ENCODE data around the gene DNAI1. TPM values are rescaled to one million over a fixed set of nuclear protein-coding genes. Genes with fewer than 3 reads are reported as not detected.

Gene DNAI1
- total RNA-seq, 1 donor from 2014 or later: 1.5 TPM

DNA sequence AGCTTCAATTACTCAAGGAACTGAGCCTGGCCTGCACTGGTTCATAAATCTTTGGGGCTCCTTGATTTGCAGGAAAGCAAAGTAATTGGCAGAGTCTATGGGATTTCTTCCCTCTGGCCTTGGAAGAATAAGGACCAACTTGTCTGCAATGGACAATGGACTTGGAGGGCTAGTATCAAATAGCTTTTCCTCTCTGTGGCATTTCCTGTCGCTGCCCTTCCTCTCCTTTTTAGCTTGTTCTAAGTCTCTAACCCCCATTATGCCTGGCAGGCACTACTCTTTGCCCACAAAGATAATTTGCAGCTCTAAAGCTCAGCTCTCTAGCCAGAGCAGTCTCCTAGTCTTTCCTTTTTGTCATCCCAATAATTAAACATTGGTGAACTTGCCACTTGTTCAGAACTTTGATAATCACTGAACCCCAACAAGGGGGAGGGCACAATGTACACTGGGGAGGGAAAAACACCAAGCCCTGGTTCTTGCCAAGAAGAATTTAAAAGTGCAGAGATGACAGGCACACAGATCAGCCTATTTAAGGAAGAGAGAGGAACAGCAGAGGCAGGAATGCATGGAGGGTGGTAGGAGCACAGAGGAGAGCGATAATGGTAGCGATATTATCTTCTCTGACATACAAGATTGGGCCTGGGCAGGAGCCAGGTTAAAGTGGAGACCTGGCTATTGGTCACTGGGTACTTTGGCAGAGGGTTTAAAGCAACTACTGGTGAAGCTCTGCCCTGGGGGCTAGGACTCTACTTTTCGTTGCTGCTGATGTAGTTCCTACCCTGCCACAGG, 38.7 kb upstream of the DNAI1 start:
- Mint-ChIP-seq H3K36me3 (ENCODE audit: low read depth) (no peaks in the 10 kb centered on the region), H3K27ac (ENCODE audit: unreplicated experiment) (no peak overlapping the region), H3K27me3 (ENCODE audit: low read depth) (no peaks in the 10 kb centered on the region), H3K4me1 (peaks cover 25% of the 10 kb centered on the region), H3K9me3 (no peaks in the 10 kb centered on the region), H3K4me3 (no peak overlapping the region)
- no peak for DNase-seq (ENCODE audit: low read depth, low spot score)
- TF ChIP-seq, protein P1, sequence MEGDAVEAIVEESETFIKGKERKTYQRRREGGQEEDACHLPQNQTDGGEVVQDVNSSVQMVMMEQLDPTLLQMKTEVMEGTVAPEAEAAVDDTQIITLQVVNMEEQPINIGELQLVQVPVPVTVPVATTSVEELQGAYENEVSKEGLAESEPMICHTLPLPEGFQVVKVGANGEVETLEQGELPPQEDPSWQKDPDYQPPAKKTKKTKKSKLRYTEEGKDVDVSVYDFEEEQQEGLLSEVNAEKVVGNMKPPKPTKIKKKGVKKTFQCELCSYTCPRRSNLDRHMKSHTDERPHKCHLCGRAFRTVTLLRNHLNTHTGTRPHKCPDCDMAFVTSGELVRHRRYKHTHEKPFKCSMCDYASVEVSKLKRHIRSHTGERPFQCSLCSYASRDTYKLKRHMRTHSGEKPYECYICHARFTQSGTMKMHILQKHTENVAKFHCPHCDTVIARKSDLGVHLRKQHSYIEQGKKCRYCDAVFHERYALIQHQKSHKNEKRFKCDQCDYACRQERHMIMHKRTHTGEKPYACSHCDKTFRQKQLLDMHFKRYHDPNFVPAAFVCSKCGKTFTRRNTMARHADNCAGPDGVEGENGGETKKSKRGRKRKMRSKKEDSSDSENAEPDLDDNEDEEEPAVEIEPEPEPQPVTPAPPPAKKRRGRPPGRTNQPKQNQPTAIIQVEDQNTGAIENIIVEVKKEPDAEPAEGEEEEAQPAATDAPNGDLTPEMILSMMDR (conservative IDR thresholded peaks at IDR 0.05): no peak

DNA sequence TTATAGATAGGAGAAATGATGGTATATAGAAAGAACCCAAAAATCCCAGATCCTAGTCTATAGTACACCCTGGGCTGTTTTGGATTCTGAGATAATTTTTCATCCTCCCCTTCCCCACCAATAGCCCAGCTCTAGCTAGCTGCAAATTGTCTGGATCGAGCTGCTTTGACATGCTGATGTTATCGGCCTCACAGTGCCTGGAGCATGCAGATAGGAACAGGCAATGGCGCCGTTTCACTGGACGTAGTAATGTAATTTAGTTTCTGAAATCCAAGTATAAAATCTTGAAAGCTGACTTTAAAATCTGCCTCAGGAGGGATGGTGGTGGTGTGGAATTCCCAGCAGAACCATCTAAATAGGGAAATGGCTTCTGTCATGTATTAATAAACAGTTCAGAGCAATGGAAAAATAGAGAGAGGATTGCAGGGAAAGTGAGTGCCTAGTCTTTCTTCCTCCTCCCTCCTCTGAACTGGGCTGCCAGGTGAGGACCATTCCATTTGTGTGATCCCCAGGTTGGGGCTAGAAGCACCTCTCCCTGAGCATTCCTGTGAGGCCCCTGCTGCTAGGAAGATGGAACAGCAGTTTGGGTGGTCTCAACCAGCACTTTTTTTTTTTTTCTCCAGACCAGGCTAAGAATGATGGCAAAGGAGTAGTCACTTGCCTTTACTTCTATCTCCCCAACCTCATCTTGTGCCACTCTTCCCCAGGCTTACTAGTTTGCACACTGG, 32.1 kb upstream of the DNAI1 start:
- H3K27me3 Mint-ChIP-seq (ENCODE audit: low read depth): no peaks in the 10 kb centered on the region
- no peaks in the 10 kb centered on the region for H3K36me3 Mint-ChIP-seq (ENCODE audit: low read depth)
- DNase-seq (ENCODE audit: low read depth, low spot score): no peak
- peaks cover 21% of the 10 kb centered on the region for H3K4me1 Mint-ChIP-seq
- TF ChIP-seq, protein P1 (conservative IDR thresholded peaks at IDR 0.05): no peak
- H3K9me3 Mint-ChIP-seq: no peaks in the 10 kb centered on the region
- H3K27ac Mint-ChIP-seq (ENCODE audit: unreplicated experiment): peak overlapping the region; percentile 46
- H3K4me3 Mint-ChIP-seq: no peak overlapping the region

DNA sequence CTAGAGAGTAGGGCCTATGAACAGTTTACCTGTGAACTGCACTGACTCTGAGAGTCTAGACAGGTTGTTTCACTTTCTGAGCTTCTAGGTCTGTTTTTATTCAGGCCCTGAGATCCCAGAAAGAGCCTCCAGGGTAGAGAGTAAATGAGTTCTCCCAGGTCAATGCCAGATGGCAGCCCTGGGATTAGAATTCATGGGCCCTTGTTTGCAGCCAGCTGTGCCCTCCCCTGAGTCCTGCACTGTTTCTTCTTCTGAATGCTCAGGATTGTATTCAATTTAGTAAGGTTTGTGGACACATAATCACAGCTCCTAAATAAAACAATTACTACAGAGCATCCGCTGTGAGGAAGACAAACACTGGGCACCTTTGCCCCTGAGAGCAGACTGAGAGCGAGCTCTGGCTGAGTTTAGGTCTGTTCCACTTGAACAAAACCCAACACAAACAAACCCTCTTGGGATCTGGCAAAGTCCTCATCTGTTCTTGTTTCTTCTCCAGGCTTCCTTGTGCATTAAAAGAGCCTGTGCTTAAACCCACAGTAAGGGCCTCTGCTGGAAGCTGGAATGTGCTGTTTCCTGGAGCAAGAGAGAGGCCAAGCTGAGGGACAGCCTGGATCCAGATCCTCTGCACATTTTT, 30.2 kb upstream of the DNAI1 start:
- H3K4me1 Mint-ChIP-seq: peaks cover 12% of the 10 kb centered on the region
- H3K27me3 Mint-ChIP-seq (ENCODE audit: low read depth): no peaks in the 10 kb centered on the region
- H3K27ac Mint-ChIP-seq (ENCODE audit: unreplicated experiment): no peak overlapping the region
- no peaks in the 10 kb centered on the region for H3K9me3 Mint-ChIP-seq
- H3K4me3 Mint-ChIP-seq: no peak overlapping the region
- TF ChIP-seq, protein P1 (conservative IDR thresholded peaks at IDR 0.05): no peak
- no peak for DNase-seq (ENCODE audit: low read depth, low spot score)
- no peaks in the 10 kb centered on the region for H3K36me3 Mint-ChIP-seq (ENCODE audit: low read depth)

DNA sequence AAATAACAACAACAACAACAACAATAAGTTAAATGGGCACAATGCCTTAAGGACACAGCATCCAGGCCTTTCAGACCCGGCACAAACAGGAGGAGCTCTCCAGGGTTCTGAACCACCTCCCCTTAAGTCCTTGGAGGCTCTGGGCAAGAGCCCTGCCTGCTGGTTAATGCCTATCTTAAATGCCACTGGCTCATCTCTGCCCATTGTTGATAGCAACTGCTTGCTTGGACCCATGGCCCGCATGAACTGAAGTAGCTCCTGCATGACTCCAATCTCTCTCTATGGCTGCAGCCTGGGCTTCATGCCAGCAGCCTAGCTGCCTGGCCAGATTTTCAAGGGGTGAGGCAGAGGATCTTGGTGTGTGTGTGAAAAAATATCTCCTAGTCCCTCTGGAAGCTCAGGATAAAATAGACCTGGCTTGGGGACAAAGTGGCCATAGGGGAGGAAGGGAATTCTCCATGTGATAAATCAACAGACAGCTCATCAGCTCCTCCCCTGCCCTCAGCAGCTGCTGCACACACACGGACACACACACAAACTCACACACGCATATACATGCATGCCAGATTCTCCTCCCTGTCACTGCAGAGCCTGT, 27.7 kb upstream of the DNAI1 start:
- Mint-ChIP-seq H3K4me3 (no peak overlapping the region), H3K9me3 (no peaks in the 10 kb centered on the region), H3K36me3 (ENCODE audit: low read depth) (no peaks in the 10 kb centered on the region), H3K27ac (ENCODE audit: unreplicated experiment) (no peak overlapping the region), H3K4me1 (peaks cover 12% of the 10 kb centered on the region), H3K27me3 (ENCODE audit: low read depth) (no peaks in the 10 kb centered on the region)
- DNase-seq (ENCODE audit: low read depth, low spot score): peak; percentile 52
- TF ChIP-seq, protein P1 (conservative IDR thresholded peaks at IDR 0.05): no peak

DNA sequence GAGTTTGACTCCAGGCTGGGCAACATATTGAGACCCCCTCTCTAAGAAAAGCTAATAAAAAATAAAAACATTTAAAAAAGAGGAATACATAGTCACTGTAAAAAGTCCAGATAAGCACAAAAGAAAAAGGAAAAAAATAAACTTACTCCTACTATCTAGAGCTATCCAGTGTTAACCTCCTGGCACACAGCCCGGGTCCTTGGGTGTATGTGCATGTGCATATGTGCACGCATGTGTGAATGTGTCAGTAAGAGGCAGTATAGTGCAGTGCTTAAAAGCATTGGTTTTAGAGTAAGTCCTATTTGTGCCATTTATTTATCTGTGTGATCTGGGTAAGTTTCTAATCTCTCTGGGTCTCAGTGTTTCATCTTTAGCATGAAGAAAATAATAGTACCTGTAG, 26.9 kb upstream of the DNAI1 start:
- TF ChIP-seq, protein P1 (conservative IDR thresholded peaks at IDR 0.05): no peak
- H3K4me3 Mint-ChIP-seq: no peak overlapping the region
- no peaks in the 10 kb centered on the region for H3K36me3 Mint-ChIP-seq (ENCODE audit: low read depth)
- H3K27ac Mint-ChIP-seq (ENCODE audit: unreplicated experiment): no peak overlapping the region
- DNase-seq (ENCODE audit: low read depth, low spot score): no peak
- H3K4me1 Mint-ChIP-seq: peaks cover 12% of the 10 kb centered on the region
- H3K27me3 Mint-ChIP-seq (ENCODE audit: low read depth): no peaks in the 10 kb centered on the region
- no peaks in the 10 kb centered on the region for H3K9me3 Mint-ChIP-seq

Measured in neural crest cell (in vitro differentiated cells).